ENCODE data around the gene AGBL1.

The AGBL1 gene

DNA sequence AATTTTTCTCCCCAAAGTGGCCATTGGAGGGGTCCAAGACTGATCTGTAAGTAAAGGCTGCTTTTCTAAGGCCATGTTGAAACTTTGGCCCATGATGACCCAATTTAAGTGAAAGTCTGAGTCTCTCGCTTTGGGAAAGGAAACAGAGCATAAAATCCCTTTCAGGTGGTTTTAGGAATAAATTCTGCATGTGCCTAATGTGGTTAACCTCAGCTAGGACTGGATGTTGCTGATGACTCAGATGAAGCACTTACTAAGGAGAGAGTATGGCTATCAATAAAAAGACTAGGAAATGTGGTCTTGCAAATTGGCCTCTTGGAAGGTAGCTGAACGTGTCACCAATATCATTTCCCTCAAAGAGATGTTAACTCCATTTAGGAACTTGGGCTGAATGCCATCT, 458.5 kb downstream of the AGBL1 start:
- DNase-seq, result no peak

DNA sequence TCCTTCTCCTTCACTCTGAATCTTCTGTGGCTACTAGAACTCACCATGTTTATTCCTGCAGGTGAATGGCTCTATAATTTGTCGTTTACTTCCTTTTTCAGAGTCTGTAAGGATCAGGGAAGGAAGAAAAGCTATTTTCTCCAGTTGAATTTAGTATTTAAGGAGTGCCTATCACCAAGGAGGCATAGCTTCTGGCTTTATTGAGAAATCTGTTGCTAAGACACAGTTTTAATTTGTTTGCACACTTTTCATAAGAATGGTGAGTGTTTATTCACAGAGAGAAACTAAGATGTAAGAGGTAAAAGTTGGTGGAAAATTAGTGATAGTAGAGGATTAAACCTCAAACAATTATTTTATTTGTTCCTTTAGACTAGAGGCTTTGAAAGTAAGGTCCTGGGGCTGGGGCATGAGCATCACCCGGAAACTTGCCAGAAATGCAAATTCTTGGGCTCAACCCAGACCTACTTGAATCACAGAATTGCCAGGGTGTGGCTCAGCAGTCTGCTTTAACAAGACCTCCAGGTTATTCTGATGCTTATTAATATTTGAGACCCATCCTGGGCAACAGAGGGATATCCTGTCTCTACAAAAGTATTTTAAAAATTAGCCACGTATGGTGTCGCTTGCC, 461.3 kb downstream of the AGBL1 start:
- no peak for DNase-seq

DNA sequence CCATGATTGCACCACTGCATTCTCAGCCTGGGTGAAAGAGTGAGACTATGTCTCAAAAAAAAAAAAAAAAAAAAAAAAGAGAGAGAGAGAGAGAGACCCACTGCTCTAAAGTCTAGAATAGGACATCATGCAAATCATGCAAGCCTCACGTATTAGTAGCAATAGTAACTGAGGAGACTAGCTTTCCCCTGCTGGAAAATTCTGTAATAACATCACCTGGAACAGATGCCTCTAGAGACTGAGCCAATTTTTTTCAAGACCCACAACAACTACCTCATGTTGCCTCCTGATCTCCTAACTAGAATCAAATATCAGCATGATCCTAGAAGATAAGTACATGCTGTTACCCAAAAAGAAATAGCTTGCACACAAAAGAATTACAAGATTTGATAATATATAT, 461.9 kb downstream of the AGBL1 start:
- no peak for DNase-seq

DNA sequence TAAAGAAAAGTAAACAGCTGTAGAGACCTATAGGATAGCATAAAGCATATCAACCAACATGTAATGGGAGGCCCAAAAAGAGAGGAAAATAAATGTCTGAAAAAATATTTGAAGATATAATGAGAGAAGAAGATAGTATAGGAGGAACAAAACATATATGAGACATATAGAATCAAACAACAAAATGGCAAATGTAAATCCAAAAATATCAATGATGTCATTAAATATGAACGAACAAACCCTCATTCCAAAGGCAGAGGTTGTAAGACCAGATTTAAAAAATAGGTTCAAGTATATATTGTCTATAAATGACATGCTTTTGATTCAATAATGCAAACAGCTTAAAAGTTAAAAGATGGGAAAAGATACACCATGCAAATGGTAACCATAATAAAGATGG, 470.4 kb downstream of the AGBL1 start:
- DNase-seq, result no peak

DNA sequence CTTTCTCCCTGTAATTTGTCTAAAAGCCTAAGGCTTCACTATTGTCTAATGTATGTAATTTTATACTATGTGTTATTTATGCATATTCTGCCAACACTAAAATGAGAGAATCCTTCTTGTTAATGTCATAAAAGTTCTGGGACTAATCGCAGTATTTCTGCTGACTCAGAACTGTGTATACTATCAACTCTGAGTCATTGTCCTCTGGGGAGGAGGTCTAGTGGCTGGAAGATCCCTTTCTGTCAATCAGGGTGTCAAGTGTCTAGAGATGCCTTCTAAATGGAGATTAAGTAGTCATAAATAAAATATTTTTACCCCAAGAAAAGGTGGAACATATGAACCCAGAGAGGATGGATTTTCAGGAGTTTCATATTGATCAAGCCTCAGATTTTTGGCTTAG, 473.4 kb downstream of the AGBL1 start:
- DNase-seq, result no peak

DNA sequence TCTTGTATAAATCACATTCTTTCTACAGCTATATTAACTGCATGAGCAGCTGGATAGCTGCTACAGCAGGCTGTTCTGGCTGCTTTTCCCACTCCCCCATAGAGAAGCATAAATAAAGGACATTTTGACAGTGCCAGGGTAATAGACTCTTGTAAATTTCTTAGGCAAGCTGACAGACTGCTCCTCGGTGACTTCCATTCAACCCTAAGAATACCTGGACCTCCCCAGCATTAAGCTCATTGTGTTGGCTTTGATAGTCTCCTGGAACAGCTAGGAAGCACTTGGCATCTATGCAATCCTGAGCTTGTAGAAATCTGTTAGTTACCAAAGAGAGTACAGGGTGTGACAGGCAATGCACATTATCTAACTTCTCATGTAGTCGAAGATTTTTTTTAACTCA, 475.4 kb downstream of the AGBL1 start:
- DNase-seq, result no peak

DNA sequence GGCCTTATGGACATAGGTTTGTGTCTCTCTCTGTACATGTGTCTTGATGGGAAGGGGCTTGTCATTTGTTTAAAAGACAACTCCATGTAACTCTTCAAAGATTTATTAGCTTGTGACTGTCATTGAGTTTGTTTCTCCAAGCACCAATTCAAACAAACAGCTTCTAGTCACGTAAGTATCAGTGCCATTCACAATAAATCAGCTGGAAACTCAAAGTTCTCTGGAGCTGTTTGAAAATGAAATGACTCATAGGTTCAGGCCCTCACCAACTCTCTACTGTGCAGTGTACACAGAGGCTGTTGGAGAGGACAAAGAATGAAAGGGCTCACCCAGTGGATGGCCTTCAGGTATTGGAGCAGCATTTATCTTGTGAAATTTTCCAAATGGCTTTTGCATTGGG, 476.3 kb downstream of the AGBL1 start:
- DNase-seq, result no peak

DNA sequence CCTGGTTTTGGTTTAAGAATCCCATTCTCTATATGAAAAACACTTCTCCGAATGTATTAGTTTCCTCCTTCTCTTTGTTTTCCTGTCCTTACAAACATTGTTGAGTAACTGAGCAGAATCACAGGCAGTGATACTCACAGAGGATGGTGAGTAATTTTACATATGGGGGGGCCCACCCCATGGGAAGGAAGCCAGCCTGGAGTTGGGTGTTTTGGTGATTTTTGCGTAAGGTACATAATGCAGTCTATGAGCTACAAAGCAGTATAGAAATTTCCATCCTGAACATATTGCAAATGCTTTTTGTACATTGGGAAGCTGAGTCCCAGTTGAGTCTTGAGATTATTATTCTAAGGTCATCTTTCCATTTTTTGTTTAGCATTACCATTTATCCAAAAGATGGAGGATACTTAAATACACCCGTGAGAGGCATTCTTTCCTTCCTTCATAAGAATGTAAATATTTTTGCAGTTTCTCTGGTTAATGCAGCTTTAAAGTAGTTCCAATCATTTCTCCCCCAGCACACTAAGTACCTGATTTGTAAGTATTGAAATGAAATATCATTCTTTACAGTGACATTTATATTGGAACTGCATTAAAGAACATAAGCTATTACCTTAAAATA, 476.8 kb downstream of the AGBL1 start:
- DNase-seq, result no peak

DNA sequence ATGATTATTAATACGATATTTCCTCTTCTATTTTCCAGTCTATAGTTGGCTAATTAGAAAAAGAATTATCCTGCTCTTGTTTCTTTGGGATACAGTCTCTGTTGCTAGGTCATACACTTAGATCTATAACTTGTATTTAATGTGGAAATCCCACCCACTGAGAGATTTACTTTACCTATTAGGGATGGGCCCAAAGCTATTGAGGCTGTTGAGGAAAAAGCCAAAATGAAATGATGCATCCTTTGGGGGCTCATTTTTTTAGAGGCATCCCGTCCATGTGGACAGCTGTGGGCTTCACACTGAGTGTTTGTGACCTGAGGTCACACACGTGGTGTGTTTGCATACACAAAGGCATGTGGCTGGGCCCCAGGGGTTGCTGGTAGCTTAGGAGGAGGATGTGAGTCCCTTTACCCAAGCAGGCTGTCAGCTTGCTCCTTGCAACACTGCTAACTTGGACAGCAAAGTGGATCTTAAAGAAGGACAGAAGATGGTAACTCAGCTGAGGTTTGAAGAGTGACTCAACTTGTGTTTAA, 477.4 kb downstream of the AGBL1 start:
- no peak for DNase-seq

DNA sequence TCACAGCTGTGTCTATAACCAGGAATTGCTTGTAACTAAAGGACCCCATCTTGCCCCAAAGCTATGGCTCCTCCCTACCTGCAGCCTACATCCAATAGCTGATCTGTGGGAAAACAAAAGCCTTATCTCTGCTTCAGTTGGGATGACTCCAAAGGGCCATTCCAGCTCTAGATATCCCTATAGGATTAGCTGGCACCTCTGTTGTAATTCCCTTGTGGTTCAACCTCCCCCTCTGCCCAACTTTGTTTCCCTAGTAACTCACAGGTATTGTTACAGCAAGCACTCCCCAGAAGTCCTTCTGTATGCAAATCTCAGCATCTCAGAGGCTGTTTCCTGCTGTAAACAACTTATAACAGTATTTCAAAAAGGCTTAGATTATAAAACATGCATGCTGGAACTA, 478.6 kb downstream of the AGBL1 start:
- no peak for DNase-seq

DNA sequence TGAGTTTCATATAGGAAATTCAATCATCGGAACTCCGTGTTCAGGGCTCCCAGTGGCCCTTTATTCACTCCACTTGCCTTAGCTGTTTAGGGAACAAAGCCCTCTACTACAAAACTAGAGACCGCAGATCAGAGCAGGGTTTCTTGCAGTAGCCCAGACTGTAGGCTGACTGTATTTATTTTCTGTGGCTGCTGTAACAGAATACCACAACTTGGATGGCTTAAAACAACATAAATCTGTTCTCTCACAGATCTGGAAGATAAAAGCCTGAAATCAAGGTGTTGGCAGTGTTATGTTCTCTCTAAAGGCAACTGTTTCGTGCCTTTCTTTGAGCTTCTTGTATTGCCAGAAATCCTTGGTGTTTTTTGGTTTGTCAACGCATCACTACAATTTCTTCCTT, 479.0 kb downstream of the AGBL1 start:
- no peak for DNase-seq

DNA sequence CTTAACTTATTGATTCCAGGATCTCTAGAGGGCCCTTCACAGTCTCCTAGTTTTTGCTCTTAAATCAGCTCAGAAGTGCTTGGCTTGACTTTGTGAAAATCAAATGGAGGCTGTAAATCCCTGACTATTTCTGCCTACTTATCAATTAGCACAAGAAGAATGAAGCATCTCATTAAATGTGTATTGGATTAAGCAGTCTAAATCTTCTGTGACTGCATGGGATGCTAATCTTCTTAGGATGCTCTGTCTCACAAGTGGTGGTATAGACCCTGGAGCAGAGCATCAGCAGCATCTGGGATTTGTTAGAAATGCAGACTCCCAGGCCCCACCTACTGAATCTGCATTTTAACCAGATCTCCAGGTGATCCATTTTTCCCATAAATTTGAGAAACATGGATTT, 488.7 kb downstream of the AGBL1 start:
- DNase-seq, result no peak

DNA sequence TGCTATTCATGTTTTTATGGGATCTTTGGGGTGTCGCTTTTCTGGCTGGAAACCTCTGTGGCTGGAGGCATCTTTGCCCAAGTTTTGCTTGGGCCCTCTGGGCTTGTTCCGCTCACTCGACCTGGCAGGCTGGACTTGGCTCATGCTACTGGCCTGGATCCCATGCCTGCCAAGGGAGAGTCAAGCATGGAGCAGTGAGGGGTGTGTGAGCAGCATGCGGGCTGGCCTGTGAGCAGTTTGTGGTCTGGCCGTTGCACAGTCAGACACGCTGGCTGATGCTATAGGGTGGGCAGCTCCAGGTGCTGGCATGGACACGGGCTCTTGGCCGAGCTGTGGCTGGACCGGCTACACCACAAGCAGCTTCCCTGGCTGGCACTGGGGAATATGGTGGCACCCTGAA, 491.1 kb downstream of the AGBL1 start:
- DNase-seq, result no peak

DNA sequence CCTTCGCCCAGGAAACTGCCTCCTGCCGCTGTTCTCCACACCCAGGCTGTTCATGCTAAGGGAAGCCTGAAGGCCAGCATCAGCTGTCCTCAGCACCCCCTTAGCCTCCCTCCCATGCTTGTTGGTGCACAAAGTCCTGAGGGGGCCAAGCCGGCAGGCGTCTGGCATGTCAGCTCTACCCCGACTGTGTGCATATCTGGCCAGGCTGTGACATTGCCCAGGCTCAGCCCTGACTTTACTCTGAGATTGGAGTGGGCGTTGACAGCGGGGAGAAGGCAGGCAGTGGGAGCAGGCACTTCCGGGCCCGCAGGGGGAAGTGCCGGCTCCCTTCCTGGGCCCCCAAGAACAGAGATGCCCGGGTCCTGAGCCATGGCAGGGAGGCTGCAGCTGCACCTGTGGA, 492.2 kb downstream of the AGBL1 start:
- no peak for DNase-seq

DNA sequence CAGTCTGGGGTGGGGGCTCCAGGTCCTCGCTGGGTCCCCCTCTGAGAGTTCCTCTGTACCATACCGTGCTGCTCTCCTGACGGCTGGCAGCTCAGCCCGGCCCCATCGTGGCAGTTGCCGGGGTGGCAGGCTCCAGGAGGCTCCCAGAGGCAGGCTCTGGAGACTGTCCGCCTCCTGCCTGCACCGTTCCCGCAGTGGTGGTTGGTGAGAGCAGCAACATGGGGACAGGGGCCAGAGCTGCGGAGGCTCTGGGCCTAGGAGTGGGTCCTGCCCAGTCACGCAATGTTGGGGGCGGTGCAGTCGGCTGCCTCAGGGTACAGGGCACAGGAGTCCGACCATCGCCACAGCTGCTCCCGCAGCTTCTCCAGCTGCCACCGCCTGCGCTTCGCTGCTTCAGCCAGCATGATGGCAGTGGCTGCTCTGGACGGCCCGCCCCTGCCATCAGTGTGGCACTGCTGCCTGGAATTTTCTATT, 492.7 kb downstream of the AGBL1 start:
- no peak for DNase-seq

DNA sequence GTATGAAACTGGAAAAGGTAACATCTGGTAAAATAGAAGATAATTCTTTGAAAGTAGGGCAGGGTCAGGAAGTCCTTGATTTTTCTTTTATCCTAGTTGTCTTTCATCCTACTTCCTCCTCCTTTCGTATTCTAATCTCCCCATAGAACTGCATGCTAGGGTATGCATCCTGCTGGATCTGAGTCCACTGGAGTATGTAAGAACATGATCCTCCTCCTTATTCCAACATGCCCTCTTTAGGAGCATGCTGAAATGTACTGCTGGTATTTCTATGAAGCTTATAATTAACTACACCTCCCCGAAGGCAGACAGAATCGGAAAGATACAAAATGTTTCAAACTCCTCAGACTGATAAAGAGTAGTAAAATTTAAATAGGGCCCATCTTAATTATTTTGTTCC, 493.8 kb downstream of the AGBL1 start:
- DNase-seq, result no peak

DNA sequence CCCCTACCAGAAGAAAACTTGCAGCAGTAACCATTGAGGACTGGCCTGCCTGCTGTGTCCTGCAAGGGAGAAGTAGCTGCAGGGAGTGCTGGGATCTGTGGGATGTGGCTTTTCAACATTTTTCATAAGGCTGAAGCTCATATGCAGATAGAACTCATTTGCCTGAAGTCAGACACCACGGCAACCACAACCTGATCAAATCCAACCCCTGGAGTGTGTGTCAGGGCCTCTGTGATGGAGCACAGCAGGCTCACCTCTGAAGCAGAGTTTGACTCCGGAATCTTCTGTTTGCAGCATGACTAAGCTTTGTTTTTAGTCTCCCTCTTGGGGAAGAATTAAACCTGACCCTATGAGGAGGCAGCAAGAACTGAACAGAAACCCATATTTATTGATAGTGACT, 508.7 kb downstream of the AGBL1 start:
- no peak for DNase-seq

DNA sequence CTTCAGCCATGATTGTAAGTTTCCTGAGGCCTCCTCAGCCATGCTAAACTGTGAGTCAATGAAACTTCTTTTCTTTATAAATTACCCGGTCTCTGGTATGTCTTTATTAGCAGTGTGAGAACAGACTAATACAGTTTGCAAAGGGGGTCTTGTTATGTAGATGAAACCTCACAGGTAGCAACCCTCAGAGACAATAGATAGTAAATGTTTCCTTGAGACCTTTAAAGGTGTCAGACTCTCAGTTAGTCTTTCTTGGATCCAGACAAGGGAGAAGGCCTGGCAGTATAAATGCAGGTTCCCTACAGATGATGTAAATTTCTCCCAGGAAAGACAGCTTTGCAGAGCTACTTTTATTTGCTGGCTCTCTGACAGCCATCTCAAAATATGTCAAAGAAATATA, 510.8 kb downstream of the AGBL1 start:
- DNase-seq, result no peak

DNA sequence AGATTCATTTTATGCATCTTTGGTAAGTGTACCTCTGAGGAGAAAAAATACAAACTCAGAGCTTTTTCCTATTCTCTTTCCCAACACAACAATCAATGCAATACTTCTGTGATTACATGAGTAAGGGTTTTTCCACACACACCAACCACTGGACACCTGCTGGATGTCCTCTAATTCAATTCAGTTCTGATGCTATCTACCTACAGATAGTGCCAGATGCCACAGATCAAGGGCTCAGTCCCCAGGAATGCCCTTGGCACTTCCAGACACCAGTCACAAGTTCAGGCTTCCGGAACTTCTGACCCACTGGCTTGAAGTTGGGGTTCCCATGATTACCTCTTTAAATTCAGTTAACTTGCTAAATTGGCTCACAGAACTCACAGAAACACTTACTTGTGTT, 511.5 kb downstream of the AGBL1 start:
- DNase-seq, result no peak

DNA sequence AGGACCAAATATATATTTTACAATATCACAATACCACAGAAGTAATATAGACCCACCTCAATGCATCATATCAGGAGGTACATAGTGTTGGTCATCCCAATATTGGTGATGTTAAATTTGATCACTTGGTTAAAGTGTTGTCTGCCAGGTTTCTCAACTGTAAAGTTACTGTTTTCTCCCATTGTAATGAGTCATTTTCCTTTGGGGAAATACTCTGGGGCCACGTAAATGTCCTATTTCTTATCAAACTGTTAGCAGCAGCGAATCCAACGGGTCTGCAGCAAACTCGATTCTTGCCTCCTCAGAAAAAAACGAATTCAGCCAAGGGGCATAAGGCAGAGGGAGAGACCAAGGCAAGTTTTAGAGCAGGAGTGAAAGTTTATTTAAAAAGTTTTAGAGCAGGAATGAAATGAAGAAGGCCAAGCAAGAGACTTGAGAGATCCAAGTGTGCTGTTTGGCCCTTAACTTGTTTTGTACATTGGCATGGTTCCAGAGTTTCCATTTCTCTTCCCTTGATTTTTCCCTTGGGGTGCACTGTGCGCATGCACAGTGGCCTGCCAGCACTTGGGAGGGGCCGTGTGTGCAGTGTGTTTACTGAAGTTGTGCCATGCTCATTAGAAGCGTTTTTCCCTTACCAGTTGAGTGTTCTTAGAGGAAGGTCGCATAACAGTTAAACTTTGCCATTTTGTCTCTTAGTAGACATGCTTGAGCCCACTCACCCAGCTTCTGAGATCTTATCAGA, 512.5 kb downstream of the AGBL1 start:
- no peak for DNase-seq

DNA sequence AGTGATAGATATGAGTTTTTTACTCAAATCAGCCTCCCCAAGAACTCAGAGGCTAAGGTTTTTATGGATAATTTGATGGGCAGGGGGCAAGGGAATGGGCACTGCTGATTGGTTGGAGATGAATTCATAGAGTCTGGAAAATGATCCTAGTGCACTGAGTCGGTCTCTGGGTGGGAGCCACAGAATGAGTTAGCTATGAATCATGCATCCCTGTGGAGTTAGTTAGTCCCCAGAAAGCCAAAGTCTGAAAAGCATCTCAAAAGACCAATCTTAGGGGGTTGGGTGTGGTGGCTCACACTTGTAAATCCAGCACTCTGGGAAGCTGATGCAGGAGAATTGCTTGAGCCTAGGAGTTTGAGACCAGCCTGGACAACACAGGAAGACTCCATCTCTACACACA, 516.1 kb downstream of the AGBL1 start:
- DNase-seq, result no peak

DNA sequence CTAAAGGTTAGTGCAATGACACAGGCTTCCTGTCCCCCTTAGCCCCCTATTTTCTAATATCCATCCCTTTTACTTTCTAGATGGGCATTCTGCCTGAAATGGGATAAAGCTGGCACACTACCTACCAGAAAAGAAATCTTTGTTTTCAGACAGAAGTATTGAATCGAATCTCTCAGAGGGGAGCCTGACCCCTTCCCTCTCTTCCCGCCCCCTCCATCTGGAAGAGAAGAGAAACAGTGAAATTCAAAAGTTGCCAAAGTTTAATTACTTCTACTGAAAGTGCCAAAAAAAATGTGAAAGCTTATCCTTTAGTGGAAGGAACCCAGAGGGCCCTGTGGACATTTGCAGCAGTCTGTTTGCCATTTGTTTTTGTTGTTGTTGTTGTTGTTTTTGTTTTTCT, 523.8 kb downstream of the AGBL1 start:
- no peak for DNase-seq

DNA sequence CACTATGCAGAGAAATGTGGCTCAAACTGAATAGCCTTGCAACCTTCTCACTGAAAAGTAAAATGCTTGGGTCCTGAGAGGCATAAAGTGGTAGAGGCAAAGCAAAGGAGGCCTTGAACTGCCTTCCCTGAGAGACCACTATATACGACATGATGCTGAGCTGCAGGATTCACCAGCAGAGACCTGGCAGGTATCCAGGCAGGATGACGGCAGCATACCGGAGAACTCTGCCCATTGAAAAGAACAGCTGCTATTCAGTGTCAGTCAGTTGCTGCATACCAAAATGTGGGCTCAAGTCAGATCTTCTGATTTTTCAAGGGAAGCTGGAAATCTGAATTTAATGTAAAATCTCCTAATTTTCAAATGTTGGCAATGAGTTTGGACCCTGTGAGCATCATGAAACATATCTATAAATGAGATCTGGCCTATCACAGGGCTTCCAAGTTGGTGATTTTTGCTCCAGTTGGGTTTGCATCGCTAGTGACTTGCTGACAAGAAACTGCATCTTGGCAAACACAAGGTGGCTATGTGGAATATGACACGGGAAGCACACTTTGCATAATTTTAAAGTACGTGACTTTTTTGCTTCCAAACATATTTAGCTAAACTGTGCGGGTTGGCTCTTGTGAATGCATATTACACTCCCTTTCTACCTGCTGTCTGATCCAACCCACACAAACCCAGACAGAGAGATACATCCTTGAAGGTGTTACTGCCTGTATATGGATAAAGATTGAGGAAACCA, 529.0 kb downstream of the AGBL1 start:
- no peak for DNase-seq

DNA sequence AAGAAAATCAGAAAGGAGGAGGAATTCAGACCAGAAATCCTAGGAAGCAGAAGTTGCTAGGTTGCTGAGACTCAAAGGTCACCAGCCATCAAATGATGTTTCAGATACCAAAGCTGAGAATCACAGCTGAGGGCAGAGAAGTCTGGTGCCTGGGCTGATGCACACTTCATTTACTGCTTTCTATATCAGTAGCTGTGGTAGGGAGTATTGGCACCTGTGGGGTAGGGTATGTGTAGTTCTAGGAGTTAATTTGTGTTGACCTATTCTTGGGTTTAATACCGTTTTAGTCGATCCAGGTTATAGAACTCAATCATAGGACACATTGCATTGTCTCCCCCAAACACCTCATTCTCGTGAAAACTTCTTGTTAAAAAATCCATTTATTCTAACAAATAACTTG, 529.6 kb downstream of the AGBL1 start:
- no peak for DNase-seq
